ENCODE data around the gene UBE2Q2. TPM values are rescaled to one million over a fixed set of nuclear protein-coding genes. Genes with fewer than 3 reads are reported as not detected.

UBE2Q2 gene
- total and polyA plus RNA-seq, 9 of the 15 experiments (the other 6 are each of a cell fraction or from before 2014, with no cell fraction given): 6.2 to 24.0 (median 16.2) TPM

- no TSS peak for BruUV-seq (replicated peaks)
- Histone ChIP-seq H3K79me2 (ENCODE audit: control insufficient read depth, insufficient read depth, low read length) (no peaks in the 10 kb centered on the region), H3K4me2 (ENCODE audit: insufficient read depth, low read length) (no peak overlapping the region), H3K27me3 (ENCODE audit: control insufficient read depth in 2 of 2, insufficient read depth in 2 of 2, low read length in 2 of 2) (no peaks in the 10 kb centered on the region), H3K4me1 (replicated peaks in 1 of 2; ENCODE audit: control insufficient read depth in 2 of 2, insufficient read depth in 2 of 2, low read length in 2 of 2) (peaks cover 0 to 3% of the 10 kb centered on the region in 2 experiments; a peak in 2 of 5 replicates), H3K9me1 (ENCODE audit: control insufficient read depth, insufficient read depth, low read length) (no peaks in the 10 kb centered on the region), H3K9me3 (replicated peaks; ENCODE audit: control insufficient read depth, insufficient read depth, low read depth, low read length) (no peaks in the 10 kb centered on the region), H3K36me3 (ENCODE audit: control insufficient read depth, insufficient read depth, low read length) (no peaks in the 10 kb centered on the region), H4K20me1 (replicated peaks; ENCODE audit: control insufficient read depth, insufficient read depth, low read length) (no peaks in the 10 kb centered on the region), H2AFZ (ENCODE audit: low read depth, low read length) (peak overlapping the region; percentile 81), H3K27ac (ENCODE audit: extremely low read depth, low read depth, low read length) (no peak overlapping the region), H3K4me3 (no peak overlapping the region), H3K9ac (ENCODE audit: insufficient read depth in 1 of 2, low read depth in 2 of 2, low read length in 2 of 2) (no peak overlapping the region)
- FAIRE-seq (peak; percentile 74), DNase-seq (ENCODE audit: extremely low read depth in 1 of 4, low spot score in 3 of 4) (peak in 2 of 4 experiments; percentile 50 to 59), ATAC-seq (peak; percentile 85)
- 76% methylated on average over 10 of the region's 10 CpGs for WGBS (ENCODE audit: insufficient coverage, low coverage, missing lambda C conversion rate)
- intact Hi-C loops (cut with micrococcal nuclease): loop anchor here (1.0 to 10.0 kb wide), 5 partner anchors 92 to 329 kb away; partner anchors contain the start of genes FBXO22 and TMEM266
- CTCF ChIA-PET (ENCODE audit: low intra/inter-chr PET ratio): interaction anchor here (0.6 to 2.2 kb wide), 3 partner anchors 112 to 329 kb away, joined by 6 to 15 read pairs (median 9); no protein-coding TSS in a partner anchor
- POLR2A ChIA-PET: interaction anchor here (1.4 kb wide), 1 partner anchor 14 kb away, joined by 3 read pairs; no protein-coding TSS in a partner anchor
- in situ Hi-C loops (cut with MboI): loop anchor here (5.0 to 10.0 kb wide), 2 partner anchors 112 to 335 kb away; no protein-coding TSS in a partner anchor
- TF ChIP-seq ZNF512 (tag; IDR thresholded peaks at IDR 0.05): peak; percentile 10; the same call in 1 of the 2 replicates
- TF ChIP-seq DEAF1 (CRISPR knock-in tag; IDR thresholded peaks at IDR 0.05): peak; percentile 34; the same call in 1 of the 2 replicates
- no peak for TF ChIP-seq RBM39 (optimal IDR thresholded peaks at IDR 0.05; ENCODE audit: low read depth, low read length)
- TF ChIP-seq ZNF347 (CRISPR knock-in tag; IDR thresholded peaks at IDR 0.05; ENCODE audit: low read depth): no peak
- TF ChIP-seq VEZF1 (CRISPR knock-in tag; IDR thresholded peaks at IDR 0.05): peak; percentile 29; the same call in 1 of the 2 replicates
- no peak for TF ChIP-seq TCF7 (IDR thresholded peaks at IDR 0.05; ENCODE audit: borderline replicate concordance)
- TF ChIP-seq RAD21 (CRISPR knock-in tag; conservative IDR thresholded peaks at IDR 0.05 in 1 of 2, IDR thresholded peaks at IDR 0.05 in 1 of 2): peak; percentile 64 to 84
- peak; percentile 20; the same call in 1 of the 2 replicates for TF ChIP-seq TEAD4 (IDR thresholded peaks at IDR 0.05; ENCODE audit: low read length)
- no peak for TF ChIP-seq TEAD4 (CRISPR knock-in tag; IDR thresholded peaks at IDR 0.05; ENCODE audit: borderline replicate concordance)
- no peak for TF ChIP-seq MYC (IDR thresholded peaks at IDR 0.05; ENCODE audit: low read depth, low read length)
- no peak for TF ChIP-seq MYC (CRISPR knock-in tag; IDR thresholded peaks at IDR 0.05; ENCODE audit: borderline replicate concordance, low read depth)
- peak; percentile 25; the same call in 1 of the 2 replicates for TF ChIP-seq CTBP1 (IDR thresholded peaks at IDR 0.05; ENCODE audit: borderline replicate concordance)
- no peak for TF ChIP-seq ZNF316 (IDR thresholded peaks at IDR 0.05)
- no peak for TF ChIP-seq CHCHD3 (CRISPR knock-in tag; IDR thresholded peaks at IDR 0.05)
- TF ChIP-seq SIX5 (IDR thresholded peaks at IDR 0.05; ENCODE audit: borderline replicate concordance in 1 of 2, insufficient read depth in 1 of 2, low read depth in 1 of 2, low read length in 2 of 2): no peak
- no peak for TF ChIP-seq GTF2A2 (tag; IDR thresholded peaks at IDR 0.05)
- no peak for TF ChIP-seq ZNF121 (CRISPR knock-in tag; conservative IDR thresholded peaks at IDR 0.05)
Measured at GRCh38 chr15:75809986-75810750, 33.1 kb upstream of the UBE2Q2 start.

Data from K562 (cell line).